C4-2B (cell line): ENCODE data around the gene KIF26B.

Source experiments
- H3K27ac ChIP-seq: fragments of 450-650 bp; 2 replicates; pipeline ENCODE4 v1.5.1; 2017
- CTCF ChIP-seq: fragments of 450-650 bp; conservative IDR thresholded peaks from 2 replicates; pipeline ENCODE4 v1.5.1; 2017; ENCODE audit warnings: mild to moderate bottlenecking
- ZFX ChIP-seq: fragments of 450-650 bp; IDR thresholded peaks from 2 replicates; pipeline ENCODE4 v1.6.1; 2017

The KIF26B gene

GRCh38 chr1:245453541-245453940, 298.8 kb downstream of the KIF26B start:
- no peak overlapping the region for H3K27ac ChIP-seq
- TF ChIP-seq ZFX (no peak), CTCF (no peak)

- TF ChIP-seq ZFX = no peak
- no peak for TF ChIP-seq CTCF
- no peak overlapping the region for H3K27ac ChIP-seq
These were observed 299.3 kb downstream of the KIF26B start for GRCh38 chr1:245454051-245454450.

DNA sequence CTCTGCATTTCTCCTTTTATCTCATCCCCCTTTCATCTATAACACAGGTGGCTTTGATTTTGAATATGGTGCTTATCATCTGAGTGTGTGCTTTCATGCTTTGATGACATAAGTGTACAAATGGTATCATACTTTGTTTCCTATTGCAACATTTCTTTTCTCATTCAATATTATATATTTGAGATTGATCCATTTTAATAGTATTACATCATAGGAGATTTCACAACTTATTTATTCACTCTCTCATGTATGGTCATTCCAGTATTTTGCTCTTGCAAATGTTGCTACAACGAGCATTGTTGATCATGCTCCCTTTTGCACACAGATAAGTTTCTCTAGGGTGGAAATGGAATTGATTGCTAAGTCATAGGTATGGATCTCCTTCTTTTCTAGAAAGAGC, 302.8 kb downstream of the KIF26B start:
- no peak for TF ChIP-seq CTCF
- TF ChIP-seq ZFX = no peak
- no peak overlapping the region for H3K27ac ChIP-seq

DNA sequence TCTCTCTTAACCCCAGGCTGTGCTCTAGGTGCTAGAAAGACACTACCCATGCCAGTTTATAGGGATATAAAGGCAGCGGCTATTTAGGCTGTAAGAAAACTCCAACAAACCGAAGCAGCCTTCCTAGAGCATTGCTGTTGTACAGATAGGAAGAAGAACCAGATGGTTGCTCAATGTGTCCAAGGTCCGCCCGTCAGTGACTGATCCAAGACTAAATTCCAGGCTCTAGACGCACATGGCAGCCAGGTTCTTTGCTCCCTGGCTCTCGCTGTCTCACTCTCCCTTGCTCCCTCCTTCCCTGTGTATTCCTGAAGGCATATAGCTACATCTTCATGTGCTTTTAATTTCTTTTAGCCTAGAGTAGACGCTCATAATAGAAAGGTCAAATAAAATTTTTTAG, 303.4 kb downstream of the KIF26B start:
- no peak overlapping the region for H3K27ac ChIP-seq

DNA sequence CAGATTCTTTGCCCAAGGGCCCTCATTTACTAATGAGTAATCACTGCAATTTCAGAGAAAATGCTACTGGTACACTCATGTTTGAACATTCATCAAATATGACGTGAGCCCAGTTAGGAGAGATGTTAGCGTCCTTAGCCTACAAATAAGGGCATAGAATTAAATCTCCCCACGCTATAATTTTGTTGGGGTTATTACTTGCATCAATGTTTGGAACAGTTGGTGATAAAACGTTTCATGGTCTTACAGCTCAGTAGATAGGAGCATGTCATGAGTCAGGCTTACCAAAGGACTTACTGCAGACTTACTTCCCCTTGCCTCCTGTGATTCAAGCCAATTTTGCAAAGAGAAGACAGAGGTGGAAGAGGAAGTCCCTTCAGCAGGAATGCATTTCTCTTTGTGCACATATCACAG, 304.0 kb downstream of the KIF26B start:
- no peak for TF ChIP-seq CTCF
- TF ChIP-seq ZFX = no peak

More for the DNA sequence above, 303.4 kb downstream of the KIF26B start:
- TF ChIP-seq CTCF = no peak
- TF ChIP-seq ZFX = no peak

DNA sequence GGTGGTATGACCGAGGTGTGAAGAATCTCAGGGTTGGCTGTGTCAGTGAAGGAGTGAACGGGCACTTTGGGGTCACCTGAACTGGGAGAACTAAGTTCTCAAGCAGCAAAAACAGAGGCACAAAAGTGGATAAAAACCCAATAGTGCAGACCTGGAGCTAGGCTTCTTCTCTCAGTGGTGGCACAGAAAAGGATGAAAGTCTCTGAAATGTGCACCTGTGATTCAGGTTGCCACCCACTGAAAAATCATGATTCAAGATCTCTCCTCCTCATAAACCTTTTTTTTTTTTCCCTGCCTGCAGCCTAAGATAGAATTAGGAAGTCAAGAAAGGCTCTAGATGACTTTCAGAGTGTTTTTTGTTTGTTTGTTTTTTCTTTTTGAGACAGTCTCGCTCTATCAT, 304.8 kb downstream of the KIF26B start:
- H3K27ac ChIP-seq = no peak overlapping the region
- TF ChIP-seq ZFX (no peak), CTCF (no peak)

More for the DNA sequence above, 304.0 kb downstream of the KIF26B start:
- no peak overlapping the region for H3K27ac ChIP-seq

GRCh38 chr1:245461681-245462080, 306.9 kb downstream of the KIF26B start:
- no peak for TF ChIP-seq ZFX
- no peak for TF ChIP-seq CTCF
- no peak overlapping the region for H3K27ac ChIP-seq
